SK-N-SH (cell line): Measurements from ENCODE around the gene HSPA1L. TPM values are rescaled to one million over a fixed set of nuclear protein-coding genes. Genes with fewer than 3 reads are reported as not detected.

Source experiments
- CTCF ChIA-PET: fragments of 300-600, 350-600 bp; formaldehyde crosslinking; extraction: SDS; loops from one replicate; lab custom pipeline; 2021; lab: Yijun Ruan, JAX
- POLR2A ChIA-PET: fragments of 350-600 bp; sonication (Branson Sonifier 250); formaldehyde crosslinking; extraction: SDS; loops from one replicate; lab custom pipeline; 2020; ENCODE audit warnings: antibody characterized with exemption, inconsistent platforms; lab: Yijun Ruan, JAX
- DNase-seq: peaks from one replicate; pipeline ENCODE4 v3.0.0; 2012
- H2AFZ ChIP-seq: fragments of 200-600 bp; sonication (generic); 2 replicates; pipeline ENCODE4 v1.8.1; 2016; ENCODE audit warnings: antibody characterized with exemption, mild to moderate bottlenecking, low read depth
- H3F3A ChIP-seq: fragments of 200-600 bp; sonication (generic); replicated peaks from 2 replicates; pipeline ENCODE3; 2016; ENCODE audit warnings: antibody characterized with exemption, mild to moderate bottlenecking; ENCODE audit not compliant: insufficient read depth
- H3K27ac ChIP-seq, 2 experiments: fragments of 200-500 bp in 1 of 2; fragments of 200-600 bp in 1 of 2; sonication (Bioruptor generic) in 1 of 2; sonication (generic), shearing (Covaris generic) in 1 of 2; 2 replicates each; pipeline versions ENCODE4 v1.5.1 to v1.6.1; 2014 to 2016; ENCODE audit warnings: low read depth in 2 of 2, inconsistent platforms in 1 of 2, low read length in 1 of 2, mild to moderate bottlenecking in 1 of 2, mixed read lengths in 1 of 2
- H3K27me3 ChIP-seq: fragments of 200-600 bp; sonication (generic), shearing (Covaris generic); 2 replicates; pipeline ENCODE4 v1.6.1; 2016; ENCODE audit warnings: mixed run types; ENCODE audit not compliant: insufficient read depth
- H3K36me3 ChIP-seq, 2 experiments: fragments of 200-500 bp in 1 of 2; fragments of 200-600 bp in 1 of 2; sonication (Bioruptor generic) in 1 of 2; sonication (generic) in 1 of 2; replicated peaks in 1 of 2; 2 replicates each; pipeline versions ENCODE3 to v1.5.1; 2014 to 2016; ENCODE audit warnings: low read length in 1 of 2, mild to moderate bottlenecking in 1 of 2; ENCODE audit not compliant: insufficient read depth in 2 of 2, control insufficient read depth in 1 of 2
- H3K4me1 ChIP-seq, 2 experiments: fragments of 200-500 bp in 1 of 2; fragments of 200-600 bp in 1 of 2; sonication (Bioruptor generic) in 1 of 2; sonication (generic), shearing (Covaris generic) in 1 of 2; 2 replicates each; pipeline versions ENCODE4 v1.5.1 to v1.6.1; 2014 to 2016; ENCODE audit warnings: low read depth in 1 of 2, low read length in 1 of 2, mixed run types in 1 of 2; ENCODE audit not compliant: insufficient read depth in 2 of 2, control insufficient read depth in 1 of 2
- H3K4me2 ChIP-seq: fragments of 200-600 bp; sonication (generic), shearing (Covaris generic); 2 replicates; pipeline ENCODE4 v1.6.1; 2017; ENCODE audit warnings: mixed run types
- H3K4me3 ChIP-seq, 2 experiments: fragments of 200-500 bp in 1 of 2; fragments of 200-600 bp in 1 of 2; sonication (Bioruptor generic) in 1 of 2; sonication (generic), shearing (Covaris generic) in 1 of 2; 2 replicates each; pipeline versions ENCODE4 v1.5.1 to v1.8.1; 2014 to 2016; ENCODE audit warnings: low read depth in 2 of 2, inconsistent platforms in 1 of 2, low read length in 1 of 2, mild to moderate bottlenecking in 1 of 2, mixed read lengths in 1 of 2, moderate library complexity in 1 of 2
- H3K79me2 ChIP-seq: fragments of 200-600 bp; sonication (generic); 2 replicates; pipeline ENCODE4 v1.8.1; 2017; ENCODE audit warnings: mild to moderate bottlenecking; ENCODE audit not compliant: insufficient read depth
- H3K9ac ChIP-seq: fragments of 200-600 bp; sonication (generic); 2 replicates; pipeline ENCODE4 v1.6.1; 2017; ENCODE audit warnings: mixed run types
- H3K9me2 ChIP-seq: fragments of 200-600 bp; sonication (generic); 2 replicates; pipeline ENCODE4 v1.6.1; 2017; ENCODE audit warnings: mixed run types
- H3K9me3 ChIP-seq: fragments of 200-600 bp; sonication (generic); 2 replicates; pipeline ENCODE4 v1.6.1; 2017; ENCODE audit warnings: mixed run types, mild to moderate bottlenecking, moderate library complexity
- H4K20me1 ChIP-seq: fragments of 200-600 bp; sonication (generic); 2 replicates; pipeline ENCODE4 v1.6.1; 2017; ENCODE audit warnings: mild to moderate bottlenecking, mixed run types; ENCODE audit not compliant: insufficient read depth
- ELF1 ChIP-seq: IDR thresholded peaks from 2 replicates; pipeline ENCODE4 v1.4.0; 2012
- EZH2phosphoT487 ChIP-seq: fragments of 200-600 bp; sonication (generic); IDR thresholded peaks from 2 replicates; pipeline ENCODE4 v1.6.1; 2017; ENCODE audit warnings: low read depth, mixed run types, mild to moderate bottlenecking, antibody characterized with exemption, moderate library complexity, borderline replicate concordance
- FOSL2 ChIP-seq: IDR thresholded peaks from 2 replicates; pipeline ENCODE4 v1.4.0; 2012; ENCODE audit warnings: low read depth, mild to moderate bottlenecking, moderate library complexity, borderline replicate concordance
- FOXJ3 ChIP-seq: sonication (generic); formaldehyde crosslinking; IDR thresholded peaks from 2 replicates; pipeline ENCODE4 v1.5.1; 2020; ENCODE audit warnings: mild to moderate bottlenecking, missing genetic modification reagents
- GABPA ChIP-seq: IDR thresholded peaks from 2 replicates; pipeline ENCODE4 v1.4.0; 2012; ENCODE audit warnings: low read depth, mild to moderate bottlenecking
- GATA2 ChIP-seq: sonication (generic); formaldehyde crosslinking; IDR thresholded peaks from 2 replicates; pipeline ENCODE4 v1.5.0; 2020; ENCODE audit warnings: mild to moderate bottlenecking, missing genetic modification reagents
- JUND ChIP-seq: IDR thresholded peaks from 2 replicates; pipeline ENCODE4 v1.4.0; 2012
- MEF2A ChIP-seq: IDR thresholded peaks from 2 replicates; pipeline ENCODE4 v1.4.0; 2012; ENCODE audit warnings: low read depth, borderline replicate concordance
- NFIC ChIP-seq: IDR thresholded peaks from 2 replicates; pipeline ENCODE4 v1.4.0; 2012; ENCODE audit warnings: borderline replicate concordance
- NRF1 ChIP-seq: IDR thresholded peaks from 2 replicates; pipeline ENCODE4 v1.6.1; 2012; ENCODE audit warnings: low read depth, mild to moderate bottlenecking, low read length
- POLR2AphosphoS5 ChIP-seq: IDR thresholded peaks from 2 replicates; pipeline ENCODE4 v1.6.1; 2012; ENCODE audit warnings: low read depth, low read length
- RAD21 ChIP-seq: IDR thresholded peaks from 2 replicates; pipeline ENCODE4 v1.6.1; 2012; ENCODE audit warnings: mild to moderate bottlenecking, low read length
- RFX5 ChIP-seq: IDR thresholded peaks from 2 replicates; pipeline ENCODE4 v1.6.1; 2012; ENCODE audit warnings: mild to moderate bottlenecking, improper control_type of control experiment, low read length
- RXRA ChIP-seq: IDR thresholded peaks from 2 replicates; pipeline ENCODE4 v1.4.0; 2012; ENCODE audit warnings: low read depth, mild to moderate bottlenecking, borderline replicate concordance
- SIN3A ChIP-seq: IDR thresholded peaks from 2 replicates; pipeline ENCODE4 v1.6.1; 2012; ENCODE audit warnings: low read depth, mild to moderate bottlenecking, low read length, moderate library complexity, borderline replicate concordance
- TEAD4 ChIP-seq: IDR thresholded peaks from 2 replicates; pipeline ENCODE4 v1.4.0; 2012; ENCODE audit warnings: mild to moderate bottlenecking, borderline replicate concordance; ENCODE audit not compliant: insufficient read depth
- WGBS: methylation state at CpG from one replicate; pipeline ENCODE4 v1.1.6; 2017; ENCODE audit warnings: low lambda C conversion rate; 5-methylcytosine and 5-hydroxymethylcytosine counted together
- polyA plus RNA-seq, 3 experiments: library from polyadenylated mRNA; depleted of rRNA; stranded (reverse); fragments of >200 nt; gene quantifications; 2 replicates each; pipeline ENCODE4 v1.2.3, GENCODE V29; 2012
- TF ChIP-seq, protein P1 (sequence below): IDR thresholded peaks from 2 replicates; pipeline ENCODE4 v1.6.1; 2012; ENCODE audit warnings: mild to moderate bottlenecking, low read depth, low read length, moderate library complexity
- TF ChIP-seq, protein P2 (sequence below): fragments of 150-350 bp; IDR thresholded peaks from 2 replicates; pipeline ENCODE4 v1.6.1; 2016; ENCODE audit warnings: mild to moderate bottlenecking, low read depth, low read length
- TF ChIP-seq, protein P3 (sequence below): IDR thresholded peaks from 2 replicates; pipeline ENCODE4 v1.4.0; 2012; ENCODE audit warnings: low read depth
- TF ChIP-seq, protein P4 (sequence below): fragments of 200-600 bp; sonication (generic); IDR thresholded peaks from 2 replicates; pipeline ENCODE4 v1.6.1; 2017; ENCODE audit warnings: antibody characterized with exemption, mild to moderate bottlenecking, moderate library complexity
- TF ChIP-seq, protein P5 (sequence below): IDR thresholded peaks from 2 replicates; pipeline ENCODE4 v1.4.0; 2012; ENCODE audit warnings: low read depth, borderline replicate concordance
- TF ChIP-seq, protein P6 (sequence below): IDR thresholded peaks from 2 replicates; pipeline ENCODE4 v1.4.0; 2012; ENCODE audit warnings: low read depth, borderline replicate concordance

The HSPA1L gene
- polyA plus RNA-seq (2012; rRNA removed): 0.69 and 0.83 TPM in 2 replicates
- 0.79 and 0.85 TPM in 2 replicates for polyA plus RNA-seq (2012; cell fraction: cytosol; rRNA removed)
- 0.39 and 0.54 TPM in 2 replicates for polyA plus RNA-seq (2012; cell fraction: nucleus; rRNA removed)

DNA sequence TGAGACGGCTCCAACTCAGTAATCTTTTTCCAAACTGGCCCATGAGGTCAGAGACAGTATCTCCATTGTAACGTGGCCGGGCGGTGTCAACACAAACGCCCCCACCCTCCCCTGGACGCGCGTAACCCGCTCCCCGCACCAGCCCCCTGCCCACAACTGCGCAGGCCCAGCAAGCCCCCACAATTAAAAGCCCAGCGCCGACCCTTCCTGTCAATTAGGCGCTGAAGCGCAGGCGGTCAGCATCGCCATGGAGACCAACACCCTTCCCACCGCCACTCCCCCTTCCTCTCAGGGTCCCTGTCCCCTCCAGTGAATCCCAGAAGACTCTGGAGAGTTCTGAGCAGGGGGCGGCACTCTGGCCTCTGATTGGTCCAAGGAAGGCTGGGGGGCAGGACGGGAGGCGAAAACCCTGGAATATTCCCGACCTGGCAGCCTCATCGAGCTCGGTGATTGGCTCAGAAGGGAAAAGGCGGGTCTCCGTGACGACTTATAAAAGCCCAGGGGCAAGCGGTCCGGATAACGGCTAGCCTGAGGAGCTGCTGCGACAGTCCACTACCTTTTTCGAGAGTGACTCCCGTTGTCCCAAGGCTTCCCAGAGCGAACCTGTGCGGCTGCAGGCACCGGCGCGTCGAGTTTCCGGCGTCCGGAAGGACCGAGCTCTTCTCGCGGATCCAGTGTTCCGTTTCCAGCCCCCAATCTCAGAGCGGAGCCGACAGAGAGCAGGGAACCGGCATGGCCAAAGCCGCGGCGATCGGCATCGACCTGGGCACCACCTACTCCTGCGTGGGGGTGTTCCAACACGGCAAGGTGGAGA, at the start of gene HSPA1L, which contains the start of gene HSPA1A:
HSPA1L (minus strand) TSS at position 259 of the 814 bp plus-strand sequence. CDS start 3,311 bp downstream, outside the sequence.
HSPA1A (plus strand) TSS at position 519 of the 814 bp plus-strand sequence; CDS start at position 733, 214 bp downstream.
- Histone ChIP-seq H4K20me1 (no peaks in the 10 kb centered on the region), H3K4me1 (peaks cover 4 to 6% of the 10 kb centered on the region in 2 experiments; a peak in 2 of 4 replicates), H3K79me2 (peaks cover 10% of the 10 kb centered on the region), H3K36me3 (no peaks in the 10 kb centered on the region), H3K27ac (peak within 1 kb of the TSS; percentile 98), H2AFZ (peak within 1 kb of the TSS; percentile 71), H3K9ac (peak within 1 kb of the TSS; percentile 74; the same call in 1 of the 2 replicates), H3K9me2 (no peaks in the 10 kb centered on the region), H3F3A (peaks cover 11% of the 10 kb centered on the region), H3K4me2 (peak within 1 kb of the TSS; percentile 97), H3K4me3 (peak within 1 kb of the TSS; percentile 62 to 79), H3K27me3 (no peaks in the 10 kb centered on the region), H3K9me3 (no peaks in the 10 kb centered on the region)
- WGBS: 2% methylated on average over 44 of the region's 56 CpGs
- ChIA-PET POLR2A (interaction anchor here (0.5 to 2.2 kb wide), 15 partner anchors 9 to 313 kb away, joined by 3 to 10 read pairs (median 4); partner anchors contain the start of genes ATF6B, DDAH2, EHMT2 and HSPA1B), CTCF (interaction anchor here (1.9 to 4.5 kb wide), 3 partner anchors 15 to 24 kb away, joined by 7 to 27 read pairs (median 13); partner anchors contain the start of gene VARS1)
- peak; percentile 94 for DNase-seq
- TF ChIP-seq TEAD4 (no peak), FOSL2 (no peak), JUND (no peak), MEF2A (no peak), RXRA (no peak), GATA2 (CRISPR knock-in tag) (no peak), NFIC (no peak), FOXJ3 (CRISPR knock-in tag) (no peak), NRF1 (peak; percentile 46; the same call in 1 of the 2 replicates), GABPA (no peak), SIN3A (no peak), POLR2AphosphoS5 (peak; percentile 100), RFX5 (peak; percentile 80), ELF1 (no peak), RAD21 (no peak), EZH2phosphoT487 (no peak)
- TF ChIP-seq, protein P1, sequence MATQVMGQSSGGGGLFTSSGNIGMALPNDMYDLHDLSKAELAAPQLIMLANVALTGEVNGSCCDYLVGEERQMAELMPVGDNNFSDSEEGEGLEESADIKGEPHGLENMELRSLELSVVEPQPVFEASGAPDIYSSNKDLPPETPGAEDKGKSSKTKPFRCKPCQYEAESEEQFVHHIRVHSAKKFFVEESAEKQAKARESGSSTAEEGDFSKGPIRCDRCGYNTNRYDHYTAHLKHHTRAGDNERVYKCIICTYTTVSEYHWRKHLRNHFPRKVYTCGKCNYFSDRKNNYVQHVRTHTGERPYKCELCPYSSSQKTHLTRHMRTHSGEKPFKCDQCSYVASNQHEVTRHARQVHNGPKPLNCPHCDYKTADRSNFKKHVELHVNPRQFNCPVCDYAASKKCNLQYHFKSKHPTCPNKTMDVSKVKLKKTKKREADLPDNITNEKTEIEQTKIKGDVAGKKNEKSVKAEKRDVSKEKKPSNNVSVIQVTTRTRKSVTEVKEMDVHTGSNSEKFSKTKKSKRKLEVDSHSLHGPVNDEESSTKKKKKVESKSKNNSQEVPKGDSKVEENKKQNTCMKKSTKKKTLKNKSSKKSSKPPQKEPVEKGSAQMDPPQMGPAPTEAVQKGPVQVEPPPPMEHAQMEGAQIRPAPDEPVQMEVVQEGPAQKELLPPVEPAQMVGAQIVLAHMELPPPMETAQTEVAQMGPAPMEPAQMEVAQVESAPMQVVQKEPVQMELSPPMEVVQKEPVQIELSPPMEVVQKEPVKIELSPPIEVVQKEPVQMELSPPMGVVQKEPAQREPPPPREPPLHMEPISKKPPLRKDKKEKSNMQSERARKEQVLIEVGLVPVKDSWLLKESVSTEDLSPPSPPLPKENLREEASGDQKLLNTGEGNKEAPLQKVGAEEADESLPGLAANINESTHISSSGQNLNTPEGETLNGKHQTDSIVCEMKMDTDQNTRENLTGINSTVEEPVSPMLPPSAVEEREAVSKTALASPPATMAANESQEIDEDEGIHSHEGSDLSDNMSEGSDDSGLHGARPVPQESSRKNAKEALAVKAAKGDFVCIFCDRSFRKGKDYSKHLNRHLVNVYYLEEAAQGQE: 0 out of 2 replicates have a peak, but pooled peaks have one; percentile 41
- TF ChIP-seq, protein P2, sequence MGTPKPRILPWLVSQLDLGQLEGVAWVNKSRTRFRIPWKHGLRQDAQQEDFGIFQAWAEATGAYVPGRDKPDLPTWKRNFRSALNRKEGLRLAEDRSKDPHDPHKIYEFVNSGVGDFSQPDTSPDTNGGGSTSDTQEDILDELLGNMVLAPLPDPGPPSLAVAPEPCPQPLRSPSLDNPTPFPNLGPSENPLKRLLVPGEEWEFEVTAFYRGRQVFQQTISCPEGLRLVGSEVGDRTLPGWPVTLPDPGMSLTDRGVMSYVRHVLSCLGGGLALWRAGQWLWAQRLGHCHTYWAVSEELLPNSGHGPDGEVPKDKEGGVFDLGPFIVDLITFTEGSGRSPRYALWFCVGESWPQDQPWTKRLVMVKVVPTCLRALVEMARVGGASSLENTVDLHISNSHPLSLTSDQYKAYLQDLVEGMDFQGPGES: no peak; the same call in 1 of the 2 replicates
- TF ChIP-seq, protein P3, sequence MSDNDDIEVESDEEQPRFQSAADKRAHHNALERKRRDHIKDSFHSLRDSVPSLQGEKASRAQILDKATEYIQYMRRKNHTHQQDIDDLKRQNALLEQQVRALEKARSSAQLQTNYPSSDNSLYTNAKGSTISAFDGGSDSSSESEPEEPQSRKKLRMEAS: no peak; the same call in 1 of the 2 replicates
- TF ChIP-seq, protein P4, sequence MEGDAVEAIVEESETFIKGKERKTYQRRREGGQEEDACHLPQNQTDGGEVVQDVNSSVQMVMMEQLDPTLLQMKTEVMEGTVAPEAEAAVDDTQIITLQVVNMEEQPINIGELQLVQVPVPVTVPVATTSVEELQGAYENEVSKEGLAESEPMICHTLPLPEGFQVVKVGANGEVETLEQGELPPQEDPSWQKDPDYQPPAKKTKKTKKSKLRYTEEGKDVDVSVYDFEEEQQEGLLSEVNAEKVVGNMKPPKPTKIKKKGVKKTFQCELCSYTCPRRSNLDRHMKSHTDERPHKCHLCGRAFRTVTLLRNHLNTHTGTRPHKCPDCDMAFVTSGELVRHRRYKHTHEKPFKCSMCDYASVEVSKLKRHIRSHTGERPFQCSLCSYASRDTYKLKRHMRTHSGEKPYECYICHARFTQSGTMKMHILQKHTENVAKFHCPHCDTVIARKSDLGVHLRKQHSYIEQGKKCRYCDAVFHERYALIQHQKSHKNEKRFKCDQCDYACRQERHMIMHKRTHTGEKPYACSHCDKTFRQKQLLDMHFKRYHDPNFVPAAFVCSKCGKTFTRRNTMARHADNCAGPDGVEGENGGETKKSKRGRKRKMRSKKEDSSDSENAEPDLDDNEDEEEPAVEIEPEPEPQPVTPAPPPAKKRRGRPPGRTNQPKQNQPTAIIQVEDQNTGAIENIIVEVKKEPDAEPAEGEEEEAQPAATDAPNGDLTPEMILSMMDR: no peak
- TF ChIP-seq, protein P5, sequence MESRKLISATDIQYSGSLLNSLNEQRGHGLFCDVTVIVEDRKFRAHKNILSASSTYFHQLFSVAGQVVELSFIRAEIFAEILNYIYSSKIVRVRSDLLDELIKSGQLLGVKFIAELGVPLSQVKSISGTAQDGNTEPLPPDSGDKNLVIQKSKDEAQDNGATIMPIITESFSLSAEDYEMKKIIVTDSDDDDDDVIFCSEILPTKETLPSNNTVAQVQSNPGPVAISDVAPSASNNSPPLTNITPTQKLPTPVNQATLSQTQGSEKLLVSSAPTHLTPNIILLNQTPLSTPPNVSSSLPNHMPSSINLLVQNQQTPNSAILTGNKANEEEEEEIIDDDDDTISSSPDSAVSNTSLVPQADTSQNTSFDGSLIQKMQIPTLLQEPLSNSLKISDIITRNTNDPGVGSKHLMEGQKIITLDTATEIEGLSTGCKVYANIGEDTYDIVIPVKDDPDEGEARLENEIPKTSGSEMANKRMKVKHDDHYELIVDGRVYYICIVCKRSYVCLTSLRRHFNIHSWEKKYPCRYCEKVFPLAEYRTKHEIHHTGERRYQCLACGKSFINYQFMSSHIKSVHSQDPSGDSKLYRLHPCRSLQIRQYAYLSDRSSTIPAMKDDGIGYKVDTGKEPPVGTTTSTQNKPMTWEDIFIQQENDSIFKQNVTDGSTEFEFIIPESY: no peak
- TF ChIP-seq, protein P6, sequence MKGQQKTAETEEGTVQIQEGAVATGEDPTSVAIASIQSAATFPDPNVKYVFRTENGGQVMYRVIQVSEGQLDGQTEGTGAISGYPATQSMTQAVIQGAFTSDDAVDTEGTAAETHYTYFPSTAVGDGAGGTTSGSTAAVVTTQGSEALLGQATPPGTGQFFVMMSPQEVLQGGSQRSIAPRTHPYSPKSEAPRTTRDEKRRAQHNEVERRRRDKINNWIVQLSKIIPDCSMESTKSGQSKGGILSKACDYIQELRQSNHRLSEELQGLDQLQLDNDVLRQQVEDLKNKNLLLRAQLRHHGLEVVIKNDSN: no peak
